ENCODE results near the gene SMAD5. TPM values are rescaled to one million over a fixed set of nuclear protein-coding genes. Genes with fewer than 3 reads are reported as not detected.

The SMAD5 gene
- total RNA-seq, 1 experiment from 2014 or later: 69.3 TPM

- Histone ChIP-seq H2AK5ac (ENCODE audit: insufficient read length, low read length) (no peak overlapping the region), H3K9me3 (ENCODE audit: control insufficient read depth, low read depth, low read length) (no peaks in the 10 kb centered on the region), H3K27me3 (ENCODE audit: insufficient read depth, low read length) (no peaks in the 10 kb centered on the region), H2AFZ (ENCODE audit: low read length) (no peak overlapping the region), H3K4ac (ENCODE audit: low read depth, low read length) (no peak overlapping the region), H3K23ac (ENCODE audit: insufficient read length, low read depth, low read length) (no peak overlapping the region), H3K4me2 (ENCODE audit: insufficient read depth, insufficient read length, low read length) (no peak overlapping the region), H2BK20ac (ENCODE audit: low read depth, low read length, poor library complexity, severe bottlenecking) (no peak overlapping the region), H2BK5ac (ENCODE audit: insufficient read length, low read length) (no peak overlapping the region), H3K9ac (ENCODE audit: extremely low read depth, insufficient read length, low read length) (no peak overlapping the region), H2BK120ac (ENCODE audit: low read depth, low read length, poor library complexity, severe bottlenecking) (no peak overlapping the region), H3K18ac (ENCODE audit: insufficient read length, low read depth, low read length) (no peak overlapping the region), H2BK15ac (ENCODE audit: low read depth, low read length) (no peak overlapping the region), H3K79me2 (ENCODE audit: insufficient read depth, low read length) (no peaks in the 10 kb centered on the region), H4K8ac (replicated peaks; ENCODE audit: insufficient read length, low read depth, low read length) (no peak overlapping the region), H3T11ph (ENCODE audit: low read length) (no peak overlapping the region), H4K20me1 (ENCODE audit: control insufficient read depth, insufficient read depth, insufficient read length) (no peaks in the 10 kb centered on the region), H4K91ac (ENCODE audit: insufficient read length, low read depth, low read length) (no peak overlapping the region), H3K27ac (ENCODE audit: insufficient read length, low read depth, low read length) (no peak overlapping the region), H3K23me2 (ENCODE audit: insufficient read length, low read depth, low read length, poor library complexity, severe bottlenecking) (no peaks in the 10 kb centered on the region), H3K79me1 (ENCODE audit: insufficient read depth, low read depth, low read length, poor library complexity, severe bottlenecking) (peaks cover 6% of the 10 kb centered on the region), H3K4me1 (ENCODE audit: insufficient read depth, low read length) (no peaks in the 10 kb centered on the region), H4K5ac (ENCODE audit: insufficient read length, low read depth, low read length) (no peak overlapping the region), H3K14ac (ENCODE audit: insufficient read depth, low read length) (no peak overlapping the region), H2BK12ac (ENCODE audit: insufficient read length, low read depth, low read length) (no peak overlapping the region), H3K56ac (ENCODE audit: insufficient read length, low read depth, low read length) (no peak overlapping the region)
- Mint-ChIP-seq H3K4me1 (no peaks in the 10 kb centered on the region), H3K9me3 (no peaks in the 10 kb centered on the region), H3K4me3 (no peak overlapping the region), H3K36me3 (ENCODE audit: insufficient read depth in 1 of 3, low read depth in 3 of 3) (peaks cover 2 to 46% (median 34%) of the 10 kb centered on the region in 3 experiments; a peak in 6 of 7 replicates), H3K27me3 (ENCODE audit: low read depth) (no peaks in the 10 kb centered on the region), H3K27ac (no peak overlapping the region)
- DNase-seq: no peak
- WGBS (ENCODE audit: extremely low coverage, insufficient read length, low lambda C conversion rate): no CpG with 5 or more reads among the region's 3 CpGs
- TF ChIP-seq CTCF (conservative IDR thresholded peaks at IDR 0.05): no peak
Measured at GRCh38 chr5:136169218-136169617, 36.6 kb downstream of the SMAD5 start.

Measured in H9 (cell line).